T1000 (cell line): ENCODE results near the gene TCP11L2.
"Not testable (repeated sequence)": the region's sequence is repeated elsewhere in the genome, so short reads cannot be mapped to it uniquely, and the experiment has no call there.

Experiments
- DNase-seq: peaks from one replicate; lab custom pipeline; 2025; ENCODE audit warnings: mixed read lengths; lab: John Stamatoyannopoulos, UW

Gene TCP11L2

GRCh38 chr12:106284358-106285105 is 18.0 kb upstream of the TCP11L2 start:
- DNase-seq = no peak

GRCh38 chr12:106285982-106286381 is 16.6 kb upstream of the TCP11L2 start:
- no peak for DNase-seq

GRCh38 chr12:106286576-106287162 is 15.9 kb upstream of the TCP11L2 start:
- not testable (repeated sequence) for DNase-seq

- DNase-seq = no peak
These were observed 15.2 kb upstream of the TCP11L2 start for GRCh38 chr12:106287364-106287763.

GRCh38 chr12:106288101-106288493 is 14.4 kb upstream of the TCP11L2 start:
- no peak for DNase-seq

- DNase-seq = peak; percentile 5
These were observed 13.9 kb upstream of the TCP11L2 start for GRCh38 chr12:106288494-106289195.

- DNase-seq = no peak
These were observed 13.3 kb upstream of the TCP11L2 start for GRCh38 chr12:106289196-106289681.

GRCh38 chr12:106290666-106291065 is 11.9 kb upstream of the TCP11L2 start:
- no peak for DNase-seq

- DNase-seq = no peak
These were observed 11.2 kb upstream of the TCP11L2 start for GRCh38 chr12:106291342-106291741.

GRCh38 chr12:106292339-106292738 is 10.2 kb upstream of the TCP11L2 start:
- no peak for DNase-seq

GRCh38 chr12:106296179-106296877 is 6.2 kb upstream of the TCP11L2 start:
- peak; percentile 17 for DNase-seq

- DNase-seq = no peak
These were observed 5.5 kb upstream of the TCP11L2 start for GRCh38 chr12:106297075-106297474.

GRCh38 chr12:106297681-106298080 is 4.9 kb upstream of the TCP11L2 start:
- DNase-seq = no peak

- DNase-seq = no peak
These were observed 3.2 kb upstream of the TCP11L2 start for GRCh38 chr12:106299202-106299774.

- no peak for DNase-seq
These were observed 1.8 kb upstream of the TCP11L2 start for GRCh38 chr12:106300761-106301160.

GRCh38 chr12:106301241-106301610 is 1.3 kb upstream of the TCP11L2 start:
- DNase-seq = no peak

- DNase-seq = no peak
These were observed 767 bp upstream of the TCP11L2 start for GRCh38 chr12:106301611-106302321.

GRCh38 chr12:106303202-106303820 is 778 bp downstream of the TCP11L2 start:
- peak; percentile 33 for DNase-seq

- DNase-seq = no peak
These were observed 1.5 kb downstream of the TCP11L2 start for GRCh38 chr12:106304001-106304421.

GRCh38 chr12:106304797-106305196 is 2.3 kb downstream of the TCP11L2 start:
- no peak for DNase-seq

GRCh38 chr12:106305376-106305775 is 2.8 kb downstream of the TCP11L2 start:
- no peak for DNase-seq
